Hematopoietic multipotent progenitor cell (in vitro differentiated cells): Measurements from ENCODE around the gene EPS8L1. TPM values are rescaled to one million over a fixed set of nuclear protein-coding genes. Genes with fewer than 3 reads are reported as not detected.

Experiments
- small RNA-seq: library from RNA; depleted of rRNA; stranded (forward); fragments of <200 nt; gene quantifications from one replicate; pipeline ENCODE3, GENCODE V24; 2012
- total RNA-seq: library from RNA; depleted of rRNA; stranded (reverse); fragments of >200 nt; gene quantifications from one replicate; pipeline ENCODE4 v1.2.3, GENCODE V29; 2012

Gene EPS8L1
- total RNA-seq, 1 donor: 1.3 TPM

Small RNAs within 50 kb of the gene (small RNA-seq; reads per million reads assigned to genes)
- not detected for gene MIR7975

Other genes starting within 250 kb of the EPS8L1 start
- not detected for gene KIR2DS4, start 243.2 kb upstream of the EPS8L1 start, total RNA-seq
- gene KIR3DL2, start 225.4 kb upstream of the EPS8L1 start, total RNA-seq: under 0.01 TPM
- 1.3 TPM for gene FCAR, start 201.6 kb upstream of the EPS8L1 start, total RNA-seq
- 11.3 TPM for gene NCR1, start 169.7 kb upstream of the EPS8L1 start, total RNA-seq
- gene NLRP7, start 128.3 kb upstream of the EPS8L1 start, total RNA-seq: not detected
- 4.0 TPM for gene NLRP2, start 109.5 kb upstream of the EPS8L1 start, total RNA-seq
- gene GP6, start 37.6 kb upstream of the EPS8L1 start, total RNA-seq: 0.54 TPM
- 21.8 TPM for gene RDH13, start 12.7 kb upstream of the EPS8L1 start, total RNA-seq
- 43.4 TPM for gene PPP1R12C, start 41.8 kb downstream of the EPS8L1 start, total RNA-seq
- not detected for gene TNNT1, start 73.3 kb downstream of the EPS8L1 start, total RNA-seq
- not detected for gene TNNI3, start 81.9 kb downstream of the EPS8L1 start, total RNA-seq
- gene DNAAF3, start 90.7 kb downstream of the EPS8L1 start, total RNA-seq: 1.3 TPM
- 0.54 TPM for gene SYT5, start 104.4 kb downstream of the EPS8L1 start, total RNA-seq
- gene PTPRH, start 133.6 kb downstream of the EPS8L1 start, total RNA-seq: under 0.01 TPM
- gene TMEM86B, start 152.9 kb downstream of the EPS8L1 start, total RNA-seq: 12.4 TPM
- 307 TPM for gene PPP6R1, start 183.1 kb downstream of the EPS8L1 start, total RNA-seq
- gene HSPBP1, start 204.2 kb downstream of the EPS8L1 start, total RNA-seq: 50.4 TPM
- 3.5 TPM for gene BRSK1, start 208.1 kb downstream of the EPS8L1 start, total RNA-seq
- 5.4 TPM for gene TMEM150B, start 249.5 kb downstream of the EPS8L1 start, total RNA-seq